HCT116 (cell line): ENCODE measurements around the gene MAX. TPM values are rescaled to one million over a fixed set of nuclear protein-coding genes. Genes with fewer than 3 reads are reported as not detected.
"Not testable (repeated sequence)": the region's sequence is repeated elsewhere in the genome, so short reads cannot be mapped to it uniquely, and the experiment has no call there.

ENCODE experiments used
- ATAC-seq: fragments of 200-7000 bp; cut with Tn5 transposase; 2 replicates; pipeline ENCODE4 v1.9.1; 2020; ENCODE audit warnings: mild to moderate bottlenecking, moderate library complexity
- BruUV-seq: library from RNA; stranded (reverse); fragments of 400-500 nt; replicated peaks from 2 replicates; lab custom pipeline; 2021; lab: Mats Ljungman, UMichigan
- CTCF ChIA-PET: fragments of 300-600 bp; sonication (Branson Sonifier 250); formaldehyde crosslinking; loops from one replicate; lab custom pipeline; 2021; ENCODE audit warnings: antibody characterized with exemption; lab: Charles Lee
- POLR2A ChIA-PET: fragments of 300-600, 350-600 bp; sonication (Branson Sonifier 250); formaldehyde crosslinking; loops from one replicate; lab custom pipeline; 2021; ENCODE audit warnings: antibody characterized with exemption; lab: Charles Lee
- RAD21 ChIA-PET, 2 experiments: fragments of 300-600 bp; sonication (Branson Sonifier 250); formaldehyde crosslinking; loops; one replicate each; lab custom pipeline; 2023; ENCODE audit warnings: low total read pairs in 2 of 2; ENCODE audit not compliant: uncharacterized antibody in 2 of 2, unreplicated experiment in 2 of 2, low non-redundant PET in 1 of 2; lab: Charles Lee
- DNase-seq: peaks from one replicate; pipeline ENCODE4 v3.0.0-alpha.2; 2010; ENCODE audit warnings: low read depth, low spot score
- H2AFZ ChIP-seq: fragments of 200-600 bp; shearing (Covaris generic), sonication (generic); 2 replicates; pipeline ENCODE4 v1.6.1; 2017; ENCODE audit warnings: low read depth, mixed run types, mixed read lengths, antibody characterized with exemption, low read length; ENCODE audit not compliant: poor library complexity, severe bottlenecking
- H3K27ac ChIP-seq: 2 replicates; pipeline ENCODE4 v1.5.1; 2012; ENCODE audit warnings: low read depth, low read length
- H3K27me3 ChIP-seq: fragments of 200-600 bp; sonication (generic); 2 replicates; pipeline ENCODE4 v1.6.1; 2016; ENCODE audit warnings: mixed run types, low read length, mixed read lengths; ENCODE audit not compliant: insufficient read depth
- H3K36me3 ChIP-seq, 2 experiments: fragments of 200-500 bp in 1 of 2; fragments of 200-600 bp in 1 of 2; sonication (Bioruptor generic) in 1 of 2; sonication (generic) in 1 of 2; 2 replicates each; pipeline versions ENCODE4 v1.5.1 to v1.6.1; 2014 to 2016; ENCODE audit warnings: low read length in 2 of 2, inconsistent platforms in 1 of 2, mixed read lengths in 1 of 2, mixed run types in 1 of 2; ENCODE audit not compliant: insufficient read depth in 2 of 2, control insufficient read depth in 1 of 2
- H3K4me1 ChIP-seq, 2 experiments: fragments of 200-600 bp in 1 of 2; sonication (generic) in 1 of 2; 2 replicates each; pipeline versions ENCODE4 v1.5.1 to v1.6.1; 2012 to 2017; ENCODE audit warnings: low read length in 2 of 2, inconsistent platforms in 1 of 2, mild to moderate bottlenecking in 1 of 2, mixed read lengths in 1 of 2, mixed run types in 1 of 2, moderate library complexity in 1 of 2; ENCODE audit not compliant: insufficient read depth in 2 of 2, control insufficient read depth in 1 of 2
- H3K4me2 ChIP-seq: fragments of 200-600 bp; sonication (generic); 2 replicates; pipeline ENCODE4 v1.6.1; 2017; ENCODE audit warnings: mixed run types, low read length, mixed read lengths
- H3K4me3 ChIP-seq, 2 experiments: fragments of 200-600 bp in 1 of 2; sonication (generic) in 1 of 2; replicated peaks in 1 of 2; 2 replicates each; pipeline ENCODE4 v1.5.1; 2011 to 2016; ENCODE audit warnings: low read length in 2 of 2, control low read depth in 1 of 2, low read depth in 1 of 2, mild to moderate bottlenecking in 1 of 2, mixed read lengths in 1 of 2, mixed run types in 1 of 2
- H3K79me2 ChIP-seq: fragments of 200-600 bp; sonication (generic); 2 replicates; pipeline ENCODE4 v1.6.1; 2017; ENCODE audit warnings: mild to moderate bottlenecking, mixed run types, low read length, moderate library complexity, mixed read lengths; ENCODE audit not compliant: insufficient read depth
- H3K9ac ChIP-seq: fragments of 200-600 bp; sonication (generic); 2 replicates; pipeline ENCODE4 v1.6.1; 2016; ENCODE audit warnings: low read length, mixed read lengths
- H3K9me2 ChIP-seq: fragments of 200-600 bp; sonication (generic), shearing (Covaris generic); 2 replicates; pipeline ENCODE4 v1.6.1; 2017; ENCODE audit warnings: mixed run types, mild to moderate bottlenecking, moderate library complexity; ENCODE audit not compliant: insufficient read depth
- H3K9me3 ChIP-seq, 2 experiments: fragments of 200-500 bp in 1 of 2; fragments of 200-600 bp in 1 of 2; sonication (Bioruptor generic) in 1 of 2; sonication (generic) in 1 of 2; 2 replicates each; pipeline ENCODE4 v1.6.1; 2014 to 2017; ENCODE audit warnings: low read length in 2 of 2, mixed read lengths in 2 of 2, inconsistent platforms in 1 of 2, low read depth in 1 of 2, mild to moderate bottlenecking in 1 of 2, mixed run types in 1 of 2, moderate library complexity in 1 of 2; ENCODE audit not compliant: control insufficient read depth in 1 of 2, insufficient read depth in 1 of 2
- H4K20me1 ChIP-seq: fragments of 200-600 bp; sonication (generic), shearing (Covaris generic); 2 replicates; pipeline ENCODE4 v1.6.1; 2017; ENCODE audit warnings: mixed run types, mild to moderate bottlenecking, moderate library complexity; ENCODE audit not compliant: insufficient read depth
- CBX3 ChIP-seq: IDR thresholded peaks from 2 replicates; pipeline ENCODE4 v1.6.1; 2012; ENCODE audit warnings: low read depth
- CEBPB ChIP-seq: IDR thresholded peaks from 2 replicates; pipeline ENCODE4 v1.6.1; 2012; ENCODE audit warnings: low read depth
- EZH2phosphoT487 ChIP-seq: fragments of 200-600 bp; IDR thresholded peaks from 2 replicates; pipeline ENCODE4 v1.6.1; 2018; ENCODE audit warnings: antibody characterized with exemption, borderline replicate concordance
- JUND ChIP-seq: IDR thresholded peaks from 2 replicates; pipeline ENCODE4 v1.6.1; 2012
- POLR2AphosphoS5 ChIP-seq: IDR thresholded peaks from 2 replicates; pipeline ENCODE4 v1.6.1; 2011; ENCODE audit warnings: mild to moderate bottlenecking, low read depth, low read length, moderate library complexity
- SP1 ChIP-seq: IDR thresholded peaks from 2 replicates; pipeline ENCODE4 v1.6.1; 2012; ENCODE audit warnings: low read depth
- YY1 ChIP-seq: IDR thresholded peaks from 2 replicates; pipeline ENCODE4 v1.6.1; 2011; ENCODE audit warnings: low read length, low read depth, moderate library complexity, mild to moderate bottlenecking; ENCODE audit not compliant: insufficient replicate concordance; ENCODE audit errors: extremely low read depth
- ZNF274 ChIP-seq: fragments of 200-500 bp; sonication (Bioruptor generic); IDR thresholded peaks from 2 replicates; pipeline ENCODE4 v1.6.1; 2014; ENCODE audit warnings: mild to moderate bottlenecking, low read depth, low read length, inconsistent platforms
- intact Hi-C: fragments of 100-400 bp; cut with micrococcal nuclease; formaldehyde crosslinking; loops from 2 replicates; pipeline ENCODE4 v1.10.0; 2022
- total RNA-seq: library from RNA; stranded (reverse); gene quantifications from one replicate; pipeline ENCODE4 v1.2.1, GENCODE V29; 2021; ENCODE audit not compliant: unreplicated experiment
- TF ChIP-seq, protein P1 (sequence below): IDR thresholded peaks from 2 replicates; pipeline ENCODE4 v1.6.1; 2012
- TF ChIP-seq, protein P2 (sequence below): IDR thresholded peaks from 2 replicates; pipeline ENCODE4 v1.6.1; 2011; ENCODE audit warnings: mild to moderate bottlenecking, low read length, moderate library complexity; ENCODE audit not compliant: insufficient replicate concordance; ENCODE audit errors: extremely low read depth

The MAX gene
- total RNA-seq, 1 experiment from 2014 or later = 72.6 TPM

DNA sequence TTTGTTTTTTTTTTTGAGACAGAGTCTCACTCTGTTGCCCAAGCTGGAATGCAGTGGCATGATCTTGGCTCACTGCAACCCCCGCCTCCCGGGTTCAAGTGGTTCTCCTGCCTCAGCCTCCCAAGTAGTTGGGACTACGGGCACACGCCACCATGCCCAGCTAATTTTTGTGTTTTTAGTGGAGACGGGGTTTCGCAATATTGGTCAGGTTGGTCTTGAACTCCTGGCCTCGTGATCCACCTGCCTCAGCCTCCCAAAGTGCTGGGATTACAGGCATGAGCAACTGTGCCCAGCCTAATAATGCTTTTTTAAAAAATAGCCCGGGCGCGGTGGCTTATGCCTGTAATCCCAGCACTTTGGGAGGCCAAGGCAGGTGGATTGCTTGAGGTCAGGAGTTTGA is 71.0 kb downstream of the MAX start:
- ATAC-seq, H3K27ac ChIP-seq, H3K9ac ChIP-seq, BruUV-seq, DNase-seq, H3K27me3 ChIP-seq, H4K20me1 ChIP-seq, RAD21 ChIA-PET, H3K4me1 ChIP-seq, H3K79me2 ChIP-seq, intact Hi-C loops, POLR2A ChIA-PET, H3K9me3 ChIP-seq, H3K9me2 ChIP-seq, CTCF ChIA-PET, H2AFZ ChIP-seq, H3K4me3 ChIP-seq, H3K4me2 ChIP-seq: not testable (repeated sequence)
- H3K36me3 ChIP-seq = peaks cover 21 to 31% of the 10 kb centered on the region in 2 experiments; a peak in 3 of 4 replicates

DNA sequence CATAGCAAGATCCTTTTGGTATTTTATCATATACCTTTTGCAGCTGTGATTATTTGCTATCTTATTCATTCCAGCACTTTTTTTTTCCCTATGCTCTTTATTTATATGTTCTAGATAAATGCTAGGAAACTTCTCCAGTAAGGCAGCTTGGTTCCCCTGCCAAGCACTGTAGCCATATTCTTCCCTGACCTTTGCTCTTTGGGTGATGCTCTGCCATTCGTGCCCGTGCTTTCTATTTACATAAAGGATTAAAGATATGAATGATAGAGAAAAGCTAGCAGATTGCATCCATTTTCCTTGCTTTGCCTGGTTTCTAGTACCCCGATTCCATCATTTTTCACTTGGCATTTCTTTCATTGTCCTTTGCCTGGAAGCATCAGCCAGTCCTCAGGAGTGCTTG is 73.4 kb downstream of the MAX start:
- H3K9me2 ChIP-seq = no peaks in the 10 kb centered on the region
- H2AFZ ChIP-seq = no peak overlapping the region
- DNase-seq (no peak), ATAC-seq (no peak)
- intact Hi-C loops = no loop called here
- H3K4me3 ChIP-seq = no peak overlapping the region
- H4K20me1 ChIP-seq = no peaks in the 10 kb centered on the region
- CTCF ChIA-PET = interaction anchor here (1.1 kb wide), 1 partner anchor 9 kb away, joined by 3 read pairs; no protein-coding TSS in a partner anchor
- H3K27me3 ChIP-seq = no peaks in the 10 kb centered on the region
- H3K27ac ChIP-seq = no peak overlapping the region
- no peaks in the 10 kb centered on the region for H3K79me2 ChIP-seq
- no TSS peak for BruUV-seq
- H3K9me3 ChIP-seq = no peaks in the 10 kb centered on the region
- POLR2A ChIA-PET = no interaction called here
- TF ChIP-seq POLR2AphosphoS5 (no peak), CEBPB (no peak), SP1 (no peak), ZNF274 (no peak), JUND (no peak), CBX3 (no peak), EZH2phosphoT487 (no peak), YY1 (no peak)
- TF ChIP-seq, protein P1, sequence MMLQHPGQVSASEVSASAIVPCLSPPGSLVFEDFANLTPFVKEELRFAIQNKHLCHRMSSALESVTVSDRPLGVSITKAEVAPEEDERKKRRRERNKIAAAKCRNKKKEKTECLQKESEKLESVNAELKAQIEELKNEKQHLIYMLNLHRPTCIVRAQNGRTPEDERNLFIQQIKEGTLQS = no peak
- TF ChIP-seq, protein P2, sequence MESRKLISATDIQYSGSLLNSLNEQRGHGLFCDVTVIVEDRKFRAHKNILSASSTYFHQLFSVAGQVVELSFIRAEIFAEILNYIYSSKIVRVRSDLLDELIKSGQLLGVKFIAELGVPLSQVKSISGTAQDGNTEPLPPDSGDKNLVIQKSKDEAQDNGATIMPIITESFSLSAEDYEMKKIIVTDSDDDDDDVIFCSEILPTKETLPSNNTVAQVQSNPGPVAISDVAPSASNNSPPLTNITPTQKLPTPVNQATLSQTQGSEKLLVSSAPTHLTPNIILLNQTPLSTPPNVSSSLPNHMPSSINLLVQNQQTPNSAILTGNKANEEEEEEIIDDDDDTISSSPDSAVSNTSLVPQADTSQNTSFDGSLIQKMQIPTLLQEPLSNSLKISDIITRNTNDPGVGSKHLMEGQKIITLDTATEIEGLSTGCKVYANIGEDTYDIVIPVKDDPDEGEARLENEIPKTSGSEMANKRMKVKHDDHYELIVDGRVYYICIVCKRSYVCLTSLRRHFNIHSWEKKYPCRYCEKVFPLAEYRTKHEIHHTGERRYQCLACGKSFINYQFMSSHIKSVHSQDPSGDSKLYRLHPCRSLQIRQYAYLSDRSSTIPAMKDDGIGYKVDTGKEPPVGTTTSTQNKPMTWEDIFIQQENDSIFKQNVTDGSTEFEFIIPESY = no peak
- RAD21 ChIA-PET = no interaction called here
- H3K4me2 ChIP-seq = no peak overlapping the region
- H3K4me1 ChIP-seq = no peaks in the 10 kb centered on the region
- H3K36me3 ChIP-seq = peaks cover 21 to 31% of the 10 kb centered on the region in 2 experiments; a peak in 3 of 4 replicates
- no peak overlapping the region for H3K9ac ChIP-seq
